GM19025 (cell line): Measurements from ENCODE around the gene MEOX1.

Experiments
- ATAC-seq: cut with Tn5 transposase; IDR thresholded peaks from one replicate; pipeline ENCODE4 v1.9.1; 2021; ENCODE audit warnings: mild to moderate bottlenecking, low read depth, moderate library complexity; ENCODE audit not compliant: unreplicated experiment

MEOX1 gene

DNA sequence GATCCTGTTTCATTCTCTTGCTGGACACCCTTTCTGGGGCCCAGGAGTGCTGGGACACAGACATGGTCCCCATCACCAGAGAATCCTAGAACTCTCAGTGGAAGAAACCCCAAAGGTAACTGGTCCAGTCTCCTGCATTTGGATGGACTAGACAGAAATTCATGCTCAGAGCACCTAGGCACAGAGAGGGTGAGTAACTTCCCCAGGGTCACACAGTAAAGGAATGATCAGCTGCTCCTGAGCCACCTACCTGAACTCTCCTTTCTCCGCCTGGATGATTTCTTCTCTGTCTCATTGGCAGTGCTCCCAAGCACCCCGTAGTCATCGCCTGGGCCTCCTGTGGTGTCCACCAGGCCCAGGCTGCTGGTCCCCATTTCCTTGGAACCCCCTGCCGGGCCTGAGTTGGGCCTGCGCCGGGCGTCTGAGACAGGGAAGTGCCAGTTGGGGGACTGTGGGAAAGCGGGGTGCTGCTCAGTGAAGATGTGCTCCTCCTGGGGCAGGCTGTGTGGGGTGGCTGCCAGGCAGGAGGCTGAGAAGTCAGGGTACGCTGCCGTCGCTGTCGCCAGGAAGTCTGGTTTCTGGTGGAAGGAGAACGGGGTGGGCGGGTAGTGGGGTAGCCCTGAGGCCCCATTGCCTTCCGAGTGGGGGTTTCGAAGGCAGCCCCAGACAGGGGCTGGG, 767 bp downstream of the MEOX1 start:
- no peak for ATAC-seq

DNA sequence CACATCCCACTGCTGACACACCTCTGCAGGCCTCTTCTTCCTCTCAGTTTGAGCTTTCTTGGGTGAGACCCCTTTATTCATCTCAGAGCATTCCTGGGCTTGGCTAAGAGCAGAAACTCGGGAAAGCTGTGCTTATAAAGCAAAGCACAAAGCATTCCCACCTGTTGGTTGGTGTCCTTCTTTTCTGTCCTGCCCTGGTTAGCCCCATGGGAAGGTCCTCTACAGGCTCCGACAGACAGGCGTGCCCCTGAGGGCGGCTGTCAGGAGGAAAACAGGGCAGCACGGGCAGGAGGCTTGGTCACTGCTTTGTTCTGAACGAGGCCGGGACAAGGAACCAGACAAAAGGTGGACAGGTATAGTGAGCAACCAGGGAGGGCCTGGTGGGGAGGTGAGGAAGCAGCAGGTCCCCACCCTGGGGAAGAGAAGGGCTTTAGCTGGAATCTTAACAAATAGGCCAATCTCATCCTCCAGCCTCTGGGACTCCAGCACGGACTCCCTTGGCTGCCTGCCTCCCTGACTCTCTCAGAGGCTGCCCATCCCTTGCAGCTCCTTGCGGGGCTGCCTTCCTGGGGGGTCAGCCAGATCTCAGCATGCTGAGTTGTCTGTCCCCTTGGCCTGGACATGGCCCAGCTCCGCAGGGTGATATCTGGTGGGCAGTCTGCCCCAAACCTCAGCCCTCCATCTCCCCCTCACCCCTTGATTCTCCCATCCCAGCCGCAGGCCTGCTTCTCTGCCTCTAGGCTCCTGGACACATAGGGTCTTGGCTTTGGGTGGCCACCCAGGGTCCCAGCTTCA, 1.7 kb downstream of the MEOX1 start:
- no peak for ATAC-seq

DNA sequence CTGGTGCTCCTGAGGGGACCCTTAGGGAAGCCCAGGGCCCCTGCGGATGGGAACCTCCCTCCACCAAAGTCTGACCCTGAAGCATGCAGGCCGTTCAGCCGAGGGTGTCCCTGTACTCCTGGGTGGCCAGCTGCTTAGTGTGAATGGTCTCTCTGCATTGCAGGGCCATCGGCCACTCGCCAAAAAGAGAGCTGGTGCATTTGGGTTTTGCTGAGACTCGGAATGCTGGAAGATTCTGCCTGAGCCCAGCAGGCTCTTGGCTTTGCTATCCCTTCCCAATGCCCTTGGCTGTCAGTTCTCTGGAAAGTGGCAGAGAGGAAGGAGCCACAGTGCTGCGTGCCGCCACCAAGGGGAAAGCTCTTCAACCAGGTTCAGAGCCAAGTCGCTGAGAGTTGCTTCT, 2.8 kb downstream of the MEOX1 start:
- ATAC-seq, result no peak

DNA sequence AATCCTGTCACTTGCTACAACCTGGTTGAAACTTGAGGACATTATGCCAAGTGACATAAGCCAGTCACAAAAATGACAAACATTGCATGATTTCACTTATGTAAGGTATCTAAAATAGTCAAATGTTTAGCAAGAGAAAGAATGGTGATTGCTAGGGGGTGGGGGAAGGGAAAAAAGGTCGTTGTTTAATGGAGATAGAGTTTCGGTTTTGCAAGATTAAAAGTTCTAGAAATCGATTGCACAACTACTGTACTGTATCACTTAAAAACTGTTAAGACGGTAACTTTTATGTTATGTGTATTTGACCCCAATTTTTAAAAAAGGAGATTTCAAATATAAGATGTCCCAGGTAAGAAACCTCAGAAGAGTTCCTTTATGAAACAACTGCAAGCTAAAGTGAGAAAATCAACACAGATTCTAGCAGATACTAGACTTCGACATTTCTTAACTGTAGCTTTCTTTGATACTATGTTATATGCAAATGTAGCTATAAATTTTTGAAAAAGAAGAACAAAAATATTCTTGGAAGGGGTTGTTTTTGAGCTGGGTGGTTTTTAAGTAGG, 5.9 kb downstream of the MEOX1 start:
- ATAC-seq, result no peak

DNA sequence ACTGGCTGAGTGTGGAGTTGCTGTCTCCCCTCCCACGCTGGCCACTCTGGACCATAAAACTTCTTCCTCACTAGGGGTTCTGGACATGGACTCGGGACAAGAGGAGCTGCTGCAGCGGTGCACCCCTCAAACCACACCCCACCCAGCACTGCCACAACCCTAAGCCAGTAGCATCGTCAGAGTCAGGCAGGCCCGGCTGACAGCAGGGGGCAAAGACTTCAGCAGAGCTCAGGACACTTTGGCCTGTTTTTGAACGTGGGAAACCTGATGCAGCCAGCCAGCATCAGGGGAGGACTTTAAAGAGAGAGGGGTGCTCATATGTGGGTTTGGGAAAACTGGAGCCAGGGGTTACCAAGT, 9.6 kb downstream of the MEOX1 start:
- ATAC-seq, result no peak

DNA sequence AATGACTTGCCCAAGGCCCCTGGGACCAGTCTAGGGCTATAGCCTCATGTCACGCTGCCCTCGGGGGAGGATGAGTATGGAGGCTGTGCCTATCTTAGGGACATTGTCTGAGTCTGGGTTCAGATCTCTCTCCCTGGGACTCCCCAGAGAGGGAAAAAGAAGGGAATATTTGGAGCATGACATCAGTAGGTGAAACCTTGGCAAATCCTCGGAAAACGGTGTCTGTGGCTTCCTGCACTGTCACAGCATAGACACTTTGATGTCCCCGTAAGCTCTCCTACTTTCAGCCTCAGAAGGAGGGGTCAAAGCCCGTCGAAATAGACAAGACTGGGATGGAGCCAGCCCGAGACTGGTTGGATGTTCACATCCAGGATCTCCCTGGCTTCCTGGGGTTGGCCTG, 11.3 kb downstream of the MEOX1 start:
- ATAC-seq, result no peak

DNA sequence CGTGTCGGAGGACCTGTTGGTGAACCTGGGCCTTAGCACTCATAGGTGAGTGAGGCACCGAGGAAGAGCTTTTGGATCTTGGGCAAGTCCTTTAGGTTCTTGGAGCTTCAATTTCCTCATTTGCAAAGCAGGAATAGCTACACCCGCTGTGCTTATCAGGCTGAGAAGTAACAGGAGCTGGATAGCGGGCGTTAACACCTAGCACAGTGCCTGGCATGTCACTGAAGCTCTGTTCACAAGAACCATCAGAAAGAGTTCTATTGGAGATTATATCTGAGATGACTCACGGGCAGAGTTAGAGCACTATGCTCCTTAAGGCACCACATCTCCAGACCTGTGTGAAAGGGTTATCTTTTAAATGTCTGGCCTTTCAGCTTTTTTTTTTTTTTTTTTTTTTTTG, 12.8 kb downstream of the MEOX1 start:
- no peak for ATAC-seq

DNA sequence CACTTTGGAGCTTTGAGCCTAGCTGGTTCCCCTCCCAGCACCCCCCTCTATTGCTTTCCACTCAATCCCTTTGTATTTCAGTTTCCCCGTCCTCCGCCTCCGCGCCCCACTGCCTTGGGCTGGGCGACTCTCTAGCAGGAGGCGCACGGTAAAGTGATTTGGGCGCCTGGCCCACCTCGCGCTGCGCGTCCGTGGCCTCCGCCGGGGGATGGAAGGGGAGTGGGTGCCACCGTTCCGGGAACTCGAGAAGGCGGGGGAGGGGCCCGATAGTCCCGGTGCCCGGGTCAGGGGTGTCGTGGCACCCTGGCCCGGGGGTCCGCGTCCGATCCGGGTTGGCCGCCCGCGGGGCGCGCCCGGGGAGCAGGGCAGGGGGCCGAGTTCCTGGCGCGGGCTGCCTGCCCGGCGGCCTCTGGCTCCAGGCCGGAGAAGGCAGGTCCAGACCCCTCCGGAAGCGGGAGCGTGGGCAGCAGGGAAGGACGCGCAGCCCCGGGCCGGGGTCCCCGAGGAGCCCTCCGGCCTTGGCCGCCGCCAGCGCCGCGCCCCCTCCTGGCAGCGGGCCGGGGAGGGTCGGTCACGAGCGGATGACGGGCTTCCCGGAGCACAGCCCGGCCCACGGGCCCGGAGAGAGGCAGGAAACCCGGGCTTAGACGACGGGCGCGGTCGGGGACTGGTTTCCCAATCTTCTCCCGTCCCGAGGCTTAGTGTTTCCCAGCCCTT, 15.8 kb downstream of the MEOX1 start:
- ATAC-seq, result no peak

DNA sequence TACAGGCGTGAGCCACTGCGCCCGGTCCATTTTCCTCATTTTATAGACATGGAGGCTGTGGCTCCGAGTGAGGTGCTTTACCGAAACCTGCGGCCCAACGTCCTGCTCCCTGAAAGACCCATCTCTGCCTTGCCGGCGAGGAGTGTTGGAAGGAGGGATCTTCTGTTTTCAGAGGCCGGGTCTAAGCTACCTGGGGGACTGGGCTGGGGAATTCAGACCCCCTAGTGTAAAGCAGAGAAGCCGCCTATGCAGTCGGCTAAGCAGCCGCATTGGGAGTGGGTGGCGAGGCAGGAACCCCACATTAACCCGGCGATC, 16.3 kb downstream of the MEOX1 start:
- ATAC-seq, result no peak

DNA sequence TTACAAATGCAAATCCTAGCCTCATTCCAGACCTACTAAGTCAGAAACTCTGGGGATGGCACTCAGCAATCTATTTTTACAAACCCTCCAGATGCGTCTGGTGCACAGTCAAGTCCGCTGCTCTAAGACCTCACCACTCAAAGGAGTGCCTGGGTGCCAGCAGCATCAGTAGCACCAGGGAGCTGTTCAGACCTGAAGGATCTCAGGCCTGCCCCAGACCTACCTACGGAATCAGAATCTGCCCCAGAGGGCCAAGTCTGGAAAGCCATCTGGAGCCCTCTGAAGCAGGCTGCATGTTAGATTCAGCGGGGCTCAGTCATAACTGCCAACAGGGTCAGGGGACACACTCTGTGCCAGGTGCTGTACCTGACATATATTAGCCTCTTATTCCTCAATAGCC, 17.6 kb downstream of the MEOX1 start:
- ATAC-seq, result no peak

DNA sequence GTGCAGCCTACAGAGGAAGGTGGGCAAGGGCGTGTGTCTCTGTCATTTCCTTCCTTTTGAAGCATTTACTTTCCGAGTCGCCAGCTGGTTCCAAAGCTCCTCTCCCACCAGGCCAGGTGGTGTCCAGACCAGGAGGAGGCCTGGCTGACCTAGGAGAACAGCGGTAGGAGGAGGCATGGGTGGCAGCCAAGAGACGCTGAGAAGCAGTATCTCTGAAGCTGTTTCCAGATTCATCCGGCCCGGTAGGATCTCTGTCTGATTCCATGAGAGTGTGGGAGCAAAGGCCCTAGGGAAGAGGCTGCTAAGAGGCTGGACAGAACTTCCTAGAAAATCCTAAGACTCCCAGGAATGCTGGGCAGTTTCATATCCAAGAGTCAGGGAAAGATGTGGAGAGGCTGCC, 20.3 kb downstream of the MEOX1 start:
- ATAC-seq, result no peak

DNA sequence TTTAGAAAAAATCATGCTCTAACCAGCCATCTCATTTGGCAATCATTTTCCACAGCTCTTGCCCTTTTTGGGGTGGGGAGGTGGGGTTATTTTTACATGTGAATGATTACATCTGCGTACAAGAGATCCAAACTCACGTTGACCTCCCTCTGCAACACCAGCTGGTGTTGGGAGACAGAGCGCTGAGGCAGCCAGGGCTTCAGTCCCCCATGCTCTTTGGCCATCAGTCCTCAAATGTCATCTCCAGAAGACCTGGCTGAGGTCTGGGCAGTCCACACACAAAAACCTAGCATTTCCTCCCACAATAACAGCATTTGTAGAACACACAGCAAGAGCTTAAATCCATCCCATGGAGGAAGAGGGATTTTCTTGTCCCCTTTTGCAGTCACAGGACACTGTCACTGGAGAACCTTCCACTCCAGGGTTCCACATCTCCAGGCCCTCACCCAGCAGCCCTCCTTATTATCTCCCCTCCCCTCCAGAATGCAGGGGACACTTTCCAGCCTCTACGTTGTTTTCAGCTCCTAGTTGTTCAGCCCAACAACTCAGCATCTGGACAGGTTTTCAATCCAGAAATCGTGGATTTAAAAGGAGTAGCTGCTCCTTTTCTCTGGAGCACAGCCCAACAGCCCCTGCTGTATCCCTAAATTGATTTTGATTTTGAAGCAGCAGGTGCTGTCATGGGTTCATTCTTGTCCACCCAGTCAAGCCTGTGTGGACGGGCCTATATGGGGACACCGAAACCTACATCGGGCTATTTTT, 21.1 kb downstream of the MEOX1 start:
- ATAC-seq, result no peak

DNA sequence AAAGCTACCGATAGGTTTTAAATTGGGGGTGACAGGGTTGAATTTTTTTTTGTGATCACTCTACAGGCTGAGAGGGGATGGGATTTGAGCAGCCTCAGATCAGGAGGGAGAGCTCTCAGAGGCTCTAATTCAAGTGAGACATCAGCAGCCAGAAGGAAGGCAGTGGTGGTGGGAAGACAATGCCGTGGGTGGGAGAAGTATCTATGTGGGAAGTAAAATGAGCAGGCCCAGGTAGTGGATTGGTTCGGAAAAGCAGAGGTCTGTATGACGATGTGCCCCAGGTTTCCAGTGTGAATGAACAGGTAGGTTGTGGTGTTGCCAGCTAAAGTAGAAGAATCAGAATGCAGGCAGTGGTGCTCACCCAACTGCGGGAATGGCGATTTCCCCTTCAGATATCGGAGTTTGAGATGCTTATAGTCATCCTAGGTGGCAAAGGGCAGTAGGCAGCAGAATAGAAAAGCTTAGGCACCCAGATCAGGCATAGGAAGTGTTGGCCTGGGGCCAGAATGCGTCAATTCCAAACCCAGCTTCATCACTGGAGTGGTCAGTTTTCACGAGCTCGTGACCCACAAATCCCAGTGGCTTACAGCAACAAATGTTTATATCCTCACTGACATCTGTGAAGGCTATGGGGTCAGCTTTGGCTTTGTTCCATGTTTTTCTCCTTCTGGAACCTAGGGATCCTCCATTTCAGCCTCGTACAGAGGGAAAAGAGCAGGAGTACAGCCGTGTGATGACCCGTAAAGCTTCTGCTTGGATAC, 24.0 kb downstream of the MEOX1 start:
- ATAC-seq, result no peak

DNA sequence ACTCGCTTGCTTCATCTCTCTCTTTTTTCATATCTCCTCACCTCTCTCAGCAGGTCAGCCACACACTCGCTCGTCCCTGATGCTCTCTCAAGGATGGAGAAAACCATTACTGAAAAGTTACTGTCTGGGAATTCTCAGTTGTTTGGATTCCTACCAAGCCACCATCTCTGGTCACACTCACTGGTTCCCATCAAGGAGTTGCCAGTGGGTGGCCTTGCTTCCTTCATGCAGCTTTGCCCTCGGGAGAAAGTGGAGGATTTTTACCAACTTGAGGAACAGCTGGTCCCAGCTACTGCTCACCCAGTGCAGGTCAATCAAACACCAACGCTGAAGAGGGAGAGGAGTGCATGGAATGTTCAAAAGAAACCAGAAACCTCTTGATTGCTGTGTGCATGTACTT, 25.3 kb downstream of the MEOX1 start:
- no peak for ATAC-seq

DNA sequence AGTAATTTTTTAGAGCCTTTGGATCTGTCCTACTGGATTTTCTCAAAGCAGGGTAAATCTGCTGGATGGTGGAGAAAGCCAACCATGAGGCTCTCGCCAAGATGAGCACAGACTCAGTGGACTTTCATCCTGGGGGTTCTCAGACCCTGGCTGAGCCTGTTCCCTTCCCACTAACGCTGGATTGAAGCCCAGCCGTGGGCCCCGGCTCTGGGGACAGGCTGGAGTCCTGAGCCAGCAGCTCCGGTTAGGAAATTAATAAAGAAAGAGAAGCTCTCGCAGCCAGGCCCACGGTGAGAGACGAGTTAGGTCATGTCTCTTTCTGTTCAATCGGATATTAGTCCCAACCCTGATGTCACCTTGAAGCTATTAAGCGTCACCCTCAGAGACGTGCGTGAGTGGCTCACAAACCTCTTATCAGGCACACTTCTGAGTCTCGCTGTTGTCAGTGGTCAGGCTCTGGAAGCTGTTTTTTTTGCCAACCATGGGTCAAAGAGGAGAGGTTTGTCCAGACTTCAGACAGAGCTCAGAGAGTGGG, 27.1 kb downstream of the MEOX1 start:
- no peak for ATAC-seq

DNA sequence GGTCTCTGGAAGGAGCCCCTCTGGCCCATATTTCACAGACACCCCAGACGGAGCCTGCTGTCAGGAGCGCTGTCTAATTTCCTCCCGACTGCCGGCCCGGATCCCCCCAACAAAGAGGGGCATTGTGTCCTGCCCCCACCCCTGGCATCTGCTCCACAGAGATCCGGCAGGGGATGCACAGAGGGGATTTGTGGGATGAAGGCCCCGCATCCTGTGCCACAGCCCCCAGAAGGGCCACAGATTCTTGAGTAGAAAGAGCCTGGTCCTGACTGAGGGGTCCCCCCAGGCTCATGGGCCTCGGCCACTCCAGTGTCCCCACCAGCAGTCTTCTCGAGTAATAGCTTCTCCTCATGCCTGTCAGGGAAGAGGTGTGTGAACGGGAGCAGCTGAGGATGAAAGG, 29.5 kb downstream of the MEOX1 start:
- no peak for ATAC-seq

DNA sequence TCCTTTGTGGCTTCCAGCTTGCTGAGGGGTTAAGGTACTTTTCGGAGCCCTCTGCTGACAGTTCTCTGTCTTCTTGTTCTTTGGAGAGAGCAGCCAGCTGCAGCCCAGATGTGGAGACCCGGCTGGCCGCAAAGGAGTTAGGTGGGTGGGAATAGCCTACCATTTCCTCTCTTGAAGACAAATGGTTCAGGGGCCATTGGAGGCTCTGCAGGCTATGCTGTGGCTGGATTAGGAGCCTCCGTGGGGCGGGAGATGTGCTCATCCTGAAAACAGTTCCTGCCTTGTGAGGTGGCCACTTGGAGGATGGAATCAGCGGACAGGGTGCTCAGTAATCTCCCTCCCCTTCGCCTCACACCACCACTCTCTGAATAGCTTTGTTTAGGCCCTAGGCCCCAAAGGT, 30.3 kb downstream of the MEOX1 start:
- no peak for ATAC-seq

DNA sequence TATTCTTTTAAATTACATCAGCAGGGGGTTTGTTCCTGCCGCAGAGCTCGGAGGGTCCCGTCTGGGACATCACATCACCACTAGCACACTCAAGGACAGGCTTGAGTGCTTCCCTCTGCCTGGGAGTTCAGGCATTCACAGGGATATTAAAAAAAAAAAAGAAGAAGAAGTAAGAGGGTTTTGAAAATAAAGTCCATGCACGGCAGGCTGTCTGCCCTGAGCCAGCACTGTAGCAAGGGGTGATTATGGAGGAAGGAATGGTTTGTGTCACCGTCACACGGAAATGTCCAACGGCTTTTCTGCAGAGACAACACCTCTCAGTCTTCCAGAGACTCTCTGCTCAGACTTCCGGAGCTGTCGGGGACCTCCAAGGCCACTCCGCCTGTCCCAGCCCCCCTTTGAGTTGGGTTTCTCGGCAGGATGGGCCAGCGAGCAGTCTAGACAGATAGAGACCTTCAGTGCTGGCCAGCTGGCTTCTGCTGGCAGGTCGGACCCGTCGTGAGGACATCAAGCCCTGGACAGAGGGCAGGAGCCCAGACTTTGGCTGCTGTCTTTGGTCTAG, 33.6 kb downstream of the MEOX1 start:
- ATAC-seq, result no peak

DNA sequence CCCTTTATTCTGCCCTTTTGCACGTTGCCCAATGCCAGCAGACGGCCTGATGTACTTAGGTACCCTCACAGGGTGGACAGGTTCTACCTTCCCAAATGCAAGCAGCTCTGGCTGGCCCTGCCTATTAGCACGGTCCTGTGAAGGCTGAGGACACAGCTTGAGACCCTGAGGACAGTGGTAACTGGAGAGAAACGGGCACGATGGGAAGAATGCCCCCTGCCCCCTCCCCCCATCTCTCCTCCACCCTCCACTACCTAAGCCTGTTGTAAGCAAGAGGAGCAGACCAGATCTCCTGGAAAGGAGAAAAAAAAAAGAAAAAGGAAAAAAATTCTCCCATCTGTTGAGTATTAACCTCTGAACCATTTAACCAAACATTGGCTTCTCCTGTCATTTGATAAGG, 34.1 kb downstream of the MEOX1 start:
- no peak for ATAC-seq

DNA sequence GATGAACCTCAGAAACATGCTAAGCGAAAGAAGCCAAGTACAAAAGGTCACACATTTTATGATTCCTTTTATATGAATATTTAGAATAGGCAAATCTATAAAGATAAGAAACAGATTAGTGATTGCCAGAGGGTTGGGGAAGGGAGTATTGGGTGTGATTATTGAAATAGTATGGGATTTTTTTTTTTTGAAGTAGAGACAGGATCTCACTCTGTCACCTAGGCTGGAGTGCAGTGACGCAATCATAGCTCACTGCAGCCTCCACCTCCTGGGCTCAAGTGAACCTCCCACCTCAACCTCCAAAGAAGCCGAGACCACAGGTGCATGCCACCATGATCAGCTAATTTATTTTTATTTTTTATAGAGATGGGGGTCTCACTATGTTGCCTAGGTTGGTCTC, 35.7 kb downstream of the MEOX1 start:
- ATAC-seq, result no peak
